HepG2 (cell line): ENCODE results near the gene ZNF222.

Experiments
- BRCA1 ChIP-seq: sonication (generic); formaldehyde crosslinking; IDR thresholded peaks from 2 replicates; pipeline ENCODE4 v1.4.0; 2020; ENCODE audit warnings: missing genetic modification reagents
- CEBPB ChIP-seq: IDR thresholded peaks from 2 replicates; pipeline ENCODE4 v1.6.1; 2011; ENCODE audit warnings: low read depth, low read length, improper control_type of control experiment, borderline replicate concordance
- FOXM1 ChIP-seq: sonication (generic); formaldehyde crosslinking; IDR thresholded peaks from 2 replicates; pipeline ENCODE4 v1.5.0; 2020; ENCODE audit warnings: missing genetic modification reagents
- POLR2AphosphoS5 ChIP-seq: IDR thresholded peaks from 2 replicates; pipeline ENCODE4 v1.6.1; 2012; ENCODE audit warnings: low read depth, low read length
- REST ChIP-seq, 2 experiments: IDR thresholded peaks; 2 replicates each; pipeline ENCODE4 v1.6.1; 2011 to 2012; ENCODE audit warnings: low read length in 2 of 2, borderline replicate concordance in 1 of 2, low read depth in 1 of 2, mild to moderate bottlenecking in 1 of 2, moderate library complexity in 1 of 2
- SMC3 ChIP-seq: IDR thresholded peaks from 2 replicates; pipeline ENCODE4 v1.6.1; 2011; ENCODE audit warnings: low read length, improper control_type of control experiment
- ZBTB43 ChIP-seq: sonication (generic); formaldehyde crosslinking; conservative IDR thresholded peaks from 2 replicates; pipeline ENCODE4 v1.4.0; 2020; ENCODE audit warnings: missing genetic modification reagents

- TF ChIP-seq ZBTB43 (CRISPR knock-in tag) = no peak
- TF ChIP-seq BRCA1 (CRISPR knock-in tag) = no peak
- peak; percentile 52 for TF ChIP-seq POLR2AphosphoS5
- TF ChIP-seq FOXM1 (CRISPR knock-in tag) = no peak
- no peak for TF ChIP-seq REST (IDR thresholded peaks at IDR 0.05; ENCODE audit: borderline replicate concordance in 1 of 2, low read depth in 1 of 2, low read length in 2 of 2)
- no peak for TF ChIP-seq CEBPB
- no peak for TF ChIP-seq SMC3
Measured at GRCh38 chr19:44025217-44025936, at the start of gene ZNF222.
